Heart right ventricle (tissue), 16 donors: ENCODE data around the gene ATXN7L2. TPM values are rescaled to one million over a fixed set of nuclear protein-coding genes. Genes with fewer than 3 reads are reported as not detected.
A peak's percentile ranks its signal among the peaks of the same experiment; 100 is the strongest.

Experiments
- ATAC-seq, 8 donors: fragments of 200-7000 bp; cut with Tn5 transposase; one replicate each; pipeline ENCODE4 v1.9.1; 2020; ENCODE audit warnings: mild to moderate bottlenecking in 8 of 8, moderate library complexity in 8 of 8, moderate number of reproducible peaks in 1 of 8
- DNase-seq, 2 donors: peaks; one replicate each; pipeline ENCODE4 v3.0.0-alpha.2; 2020
- H3K27ac ChIP-seq, 10 donors: fragments of 200-600 bp; sonication (generic) in 2 of 10; one replicate each; pipeline versions ENCODE4 v1.5.0 to v1.8.0; 2020 to 2022; ENCODE audit warnings: mild to moderate bottlenecking in 3 of 10
- H3K27me3 ChIP-seq, 7 donors: fragments of 200-600 bp; one replicate each; pipeline ENCODE4 v1.8.0; 2021 to 2022; ENCODE audit warnings: mild to moderate bottlenecking in 2 of 7
- H3K36me3 ChIP-seq, 9 donors: fragments of 200-600 bp; sonication (generic) in 1 of 9; one replicate each; pipeline versions ENCODE4 v1.5.0 to v1.8.0; 2020 to 2022; ENCODE audit warnings: mild to moderate bottlenecking in 2 of 9
- H3K4me1 ChIP-seq, 9 donors: fragments of 200-600 bp; sonication (generic) in 1 of 9; one replicate each; pipeline versions ENCODE4 v1.5.0 to v1.8.0; 2020 to 2022; ENCODE audit warnings: mild to moderate bottlenecking in 4 of 9
- H3K4me3 ChIP-seq, 10 donors: fragments of 200-600 bp; sonication (generic) in 2 of 10; one replicate each; pipeline versions ENCODE4 v1.5.0 to v1.8.0; 2020 to 2022; ENCODE audit warnings: mild to moderate bottlenecking in 7 of 10, moderate library complexity in 2 of 10
- H3K9me3 ChIP-seq, 11 donors: fragments of 200-600 bp in 10 of 11; sonication (generic) in 2 of 11; one replicate each; pipeline versions ENCODE4 v1.5.0 to v1.8.0; 2013 to 2022; ENCODE audit warnings: mild to moderate bottlenecking in 2 of 11, control low read depth in 1 of 11, moderate library complexity in 1 of 11
- WGBS, 2 donors: extraction: QIAGEN DNeasy Blood & Tissue Kit; methylation state at CpG; one replicate each; pipeline ENCODE4 v1.1.7; 2013; ENCODE audit warnings: inconsistent platforms in 1 of 2; 5-methylcytosine and 5-hydroxymethylcytosine counted together
- intact Hi-C, 10 donors: fragments of 100-400 bp; cut with DNase I; formaldehyde crosslinking; loops; one replicate each; pipeline versions ENCODE4 v1.11.1 to v1.14.2; 2022
- polyA plus RNA-seq, 2 donors: library from polyadenylated mRNA; stranded (reverse); fragments of 200-250 nt; gene quantifications; one replicate each; pipeline ENCODE4 v1.2.3, GENCODE V29; 2013
- total RNA-seq, 10 donors: library from RNA; stranded (reverse); fragmentation: NEBNext Ultra II Directional in 3 of 10; extraction: Animal tissue kit (Norgen Biotek cat#: 25700) in 3 of 10; gene quantifications; one replicate each; pipeline versions ENCODE4 v1.2.1 to v1.2.4, GENCODE V29; 2021 to 2023
- TF ChIP-seq, protein P1 (sequence below), 9 donors: fragments of 200-600 bp; sonication (generic) in 2 of 9; IDR thresholded peaks; one replicate each; pipeline versions ENCODE4 v1.5.0 to v1.8.0; 2021 to 2022; ENCODE audit warnings: antibody characterized with exemption in 9 of 9, mild to moderate bottlenecking in 5 of 9, moderate library complexity in 1 of 9
- donor health status: Arrhythmogenic right ventricular cardiomyopathy.
- donor health status: ischemic (EF 13 %, LVEDD 7.1; RV severe dilation, severe dysfunction).
- donor health status: healthy with polysubstance abuse.
- donor health status: DM: no; HTN: yes; CAD: no.
- donor health status: DM: no; HTN: no; CAD: no.
- donor health status: ischemic (EF 25% LVEDD 6.9; RV normal size, moderate dysfunction).
- donor health status: ischemic (EF 25% LVEDD 5.7; RV mildly dilated, moderate dysfunction).
- donor health status: healthy.
- donor health status: DM: yes; HTN: yes; CAD: no.
- donor health status: Ischemic cardiomyopathy.
- donor health status: ischemic (EF 35%, LVEDD 5.7; RV mildly dilated, moderate dysfunction).
- donor health status: nonischemic (EF 11% LVEDD 7.7; RV severe dilation, severe dysfunction).
- donor health status: DM: yes; HTN: yes; CAD: no.
- donor health status: PGD.
- donor health status: ischemic (EF 29% LVEDD 5.4; RV normal size, mild dysfunction).
- donor health status: nonischemic (EF 23%, LVEDD 6.1; RV moderate dilation, normal function).

Gene ATXN7L2
- total and polyA plus RNA-seq, 12 donors, result 1.8 to 11.4 (median 2.6) TPM

DNA sequence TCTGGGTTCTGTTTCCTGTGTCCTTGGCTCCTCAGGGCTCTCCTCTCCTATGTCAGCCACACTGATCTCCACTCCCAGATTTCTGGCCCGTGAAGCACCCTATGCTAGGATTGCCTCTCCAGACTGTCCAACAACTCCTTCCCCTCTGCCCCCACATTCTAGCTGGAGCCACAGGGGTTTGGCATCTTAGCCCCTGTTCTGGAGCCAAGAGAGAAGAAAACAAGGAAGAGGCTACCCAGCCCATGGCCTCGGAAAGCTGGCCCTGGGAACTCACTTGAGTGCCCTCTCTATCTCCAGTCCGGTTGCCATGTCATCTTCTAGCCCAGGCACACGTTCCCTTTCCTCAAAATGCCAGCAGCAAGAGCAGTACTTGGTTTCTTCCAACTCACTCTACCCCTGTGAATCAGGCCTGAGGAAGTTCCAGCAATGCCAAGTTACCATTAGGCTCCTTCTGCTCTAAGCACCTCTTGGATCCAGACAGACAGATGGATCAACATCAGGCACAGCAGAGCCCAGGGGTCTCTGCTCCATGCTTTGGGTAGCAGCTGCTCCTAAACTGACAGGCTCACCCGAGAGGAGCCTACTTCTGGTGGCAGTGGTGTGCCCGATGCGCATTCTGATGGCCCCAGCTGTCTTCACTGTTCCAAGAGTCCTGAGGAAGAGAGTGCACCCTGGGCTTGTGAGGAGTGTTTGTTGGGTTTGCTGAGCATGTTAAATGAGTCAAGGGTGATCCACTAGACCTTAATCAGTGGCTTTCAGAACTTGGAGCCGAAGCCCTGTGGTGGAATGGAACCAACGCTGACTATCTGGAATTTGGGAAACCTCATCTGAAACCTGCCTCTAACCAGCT lies 44.4 kb downstream of the ATXN7L2 start:
- intact Hi-C loops, result loop anchor here in 1 of 10 donors (10.0 kb wide), 1 partner anchor 253 kb away; no protein-coding TSS in a partner anchor
- Histone ChIP-seq H3K27me3 (peaks cover 0 to under 1% (median 0%) of the 10 kb centered on the region in 7 donors), H3K4me3 (no peak overlapping the region), H3K4me1 (peaks cover 9 to 33% (median 24%) of the 10 kb centered on the region in 9 donors), H3K36me3 (no peaks in the 10 kb centered on the region), H3K27ac (no peak overlapping the region), H3K9me3 (no peaks in the 10 kb centered on the region)
- DNase-seq (no peak), ATAC-seq (no peak)
- WGBS, 2 donors, result 86 to 88% methylated on average over 9 of the region's 9 CpGs
- TF ChIP-seq, protein P1, sequence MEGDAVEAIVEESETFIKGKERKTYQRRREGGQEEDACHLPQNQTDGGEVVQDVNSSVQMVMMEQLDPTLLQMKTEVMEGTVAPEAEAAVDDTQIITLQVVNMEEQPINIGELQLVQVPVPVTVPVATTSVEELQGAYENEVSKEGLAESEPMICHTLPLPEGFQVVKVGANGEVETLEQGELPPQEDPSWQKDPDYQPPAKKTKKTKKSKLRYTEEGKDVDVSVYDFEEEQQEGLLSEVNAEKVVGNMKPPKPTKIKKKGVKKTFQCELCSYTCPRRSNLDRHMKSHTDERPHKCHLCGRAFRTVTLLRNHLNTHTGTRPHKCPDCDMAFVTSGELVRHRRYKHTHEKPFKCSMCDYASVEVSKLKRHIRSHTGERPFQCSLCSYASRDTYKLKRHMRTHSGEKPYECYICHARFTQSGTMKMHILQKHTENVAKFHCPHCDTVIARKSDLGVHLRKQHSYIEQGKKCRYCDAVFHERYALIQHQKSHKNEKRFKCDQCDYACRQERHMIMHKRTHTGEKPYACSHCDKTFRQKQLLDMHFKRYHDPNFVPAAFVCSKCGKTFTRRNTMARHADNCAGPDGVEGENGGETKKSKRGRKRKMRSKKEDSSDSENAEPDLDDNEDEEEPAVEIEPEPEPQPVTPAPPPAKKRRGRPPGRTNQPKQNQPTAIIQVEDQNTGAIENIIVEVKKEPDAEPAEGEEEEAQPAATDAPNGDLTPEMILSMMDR (IDR thresholded peaks at IDR 0.05), result no peak

DNA sequence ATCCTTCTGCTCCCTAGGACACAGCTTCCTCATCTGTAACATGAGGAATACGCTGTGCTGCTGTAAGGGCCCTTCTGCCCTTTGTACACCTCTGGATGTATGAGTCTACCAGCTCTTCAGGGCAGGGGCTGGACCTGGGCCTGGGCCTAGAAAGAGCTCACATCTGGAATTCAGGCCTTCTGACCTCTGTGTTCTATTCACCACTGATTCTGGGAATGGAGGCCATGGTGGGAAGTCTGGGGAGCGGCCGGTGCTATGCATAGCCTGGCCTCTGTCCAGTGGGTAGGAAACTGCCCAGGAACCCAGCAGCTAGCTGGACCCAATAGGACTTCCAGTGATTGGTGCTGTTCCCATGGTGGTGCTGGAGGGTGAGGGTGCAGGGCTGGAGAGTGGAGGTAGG lies 45.0 kb downstream of the ATXN7L2 start:
- TF ChIP-seq, protein P1 (IDR thresholded peaks at IDR 0.05), result no peak
- H3K4me3 ChIP-seq, result no peak overlapping the region
- H3K27me3 ChIP-seq, result no peaks in the 10 kb centered on the region
- no peaks in the 10 kb centered on the region for H3K9me3 ChIP-seq
- ATAC-seq (no peak), DNase-seq (no peak)
- no peak overlapping the region for H3K27ac ChIP-seq
- intact Hi-C loops, result loop anchor here in 1 of 10 donors (10.0 kb wide), 1 partner anchor 254 kb away; no protein-coding TSS in a partner anchor
- peaks cover 9 to 34% (median 24%) of the 10 kb centered on the region in 9 donors for H3K4me1 ChIP-seq
- H3K36me3 ChIP-seq, result no peaks in the 10 kb centered on the region
- 86 to 90% methylated on average over 3 of the region's 3 CpGs for WGBS, 2 donors

DNA sequence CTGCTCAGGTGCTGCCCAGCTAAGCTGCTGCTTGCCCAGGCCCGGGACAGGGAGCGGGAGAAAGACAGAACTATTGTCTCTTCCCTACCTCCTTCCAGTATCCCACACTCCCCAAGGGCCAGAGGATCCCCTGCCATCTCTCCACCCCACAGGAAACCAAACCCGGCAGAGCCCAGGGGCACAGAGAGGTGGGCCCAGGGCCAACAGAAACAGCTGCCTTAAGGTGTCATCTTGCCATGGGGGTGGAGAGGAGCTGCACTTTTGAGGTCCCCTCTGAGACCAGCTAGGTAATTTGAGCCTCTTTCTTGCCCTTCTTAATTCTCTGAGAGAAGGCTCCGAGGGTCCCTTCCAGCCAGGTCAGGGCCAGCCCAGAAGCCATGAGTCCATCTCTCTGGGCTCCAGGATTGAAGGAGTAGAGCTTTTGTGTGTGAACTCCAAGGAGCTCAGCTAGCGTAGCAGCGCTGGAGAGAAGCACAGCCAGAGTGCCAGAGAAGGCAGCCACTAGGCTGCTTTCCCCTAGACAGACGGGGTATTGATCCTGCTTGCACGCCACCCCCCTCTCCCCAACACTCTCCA lies 46.3 kb downstream of the ATXN7L2 start:
- peak overlapping the region in 4 of 10 donors; percentile 6 to 34 (median 22) for H3K27ac ChIP-seq
- TF ChIP-seq, protein P1 (IDR thresholded peaks at IDR 0.05), result no peak
- intact Hi-C loops, result loop anchor here in 9 of 10 donors (2.0 to 10.0 kb wide), 8 partner anchors 33 to 268 kb away; partner anchors contain the start of genes PSMA5 (in 4 of the 9) and PSRC1 (in 1 of the 9)

DNA sequence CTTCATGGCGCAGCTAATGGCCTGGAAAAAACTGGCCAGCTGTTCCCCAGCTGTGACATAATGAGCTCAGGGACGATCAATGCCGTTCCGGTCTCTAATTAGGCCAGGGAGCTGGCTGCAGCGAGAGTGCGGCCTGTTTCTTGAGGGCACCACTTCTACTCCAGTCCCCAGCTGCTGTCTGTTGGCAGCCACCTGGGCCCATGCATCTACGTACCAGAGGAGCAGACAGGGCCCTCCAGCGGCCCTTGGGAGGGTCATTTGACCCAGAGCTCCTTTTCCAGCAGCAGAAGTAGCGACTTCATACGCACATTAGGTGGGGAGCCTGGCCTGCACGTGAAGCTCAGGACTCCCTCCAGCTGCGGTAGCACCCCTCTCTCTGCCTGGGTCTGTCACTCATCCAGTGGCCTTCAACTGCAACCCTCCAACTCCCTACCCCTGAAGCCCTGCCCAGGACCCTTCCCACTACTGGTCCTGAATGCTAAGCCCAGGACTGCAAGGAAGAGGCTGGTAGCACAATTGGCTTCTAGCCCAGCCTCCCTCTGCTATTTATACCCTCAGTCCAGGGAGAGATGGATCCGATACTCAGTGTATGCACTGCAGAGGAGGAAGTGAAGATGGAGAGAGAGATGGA lies 46.9 kb downstream of the ATXN7L2 start:
- no peak for ATAC-seq
- H3K36me3 ChIP-seq, result no peaks in the 10 kb centered on the region
- intact Hi-C loops, result loop anchor here in 8 of 10 donors (2.0 to 10.0 kb wide), 7 partner anchors 34 to 268 kb away; partner anchors contain the start of genes PSMA5 (in 4 of the 8) and PSRC1 (in 1 of the 8)
- DNase-seq, result no peak
- H3K9me3 ChIP-seq, result no peaks in the 10 kb centered on the region
- WGBS, 2 donors, result 59 to 66% methylated on average over 13 of the region's 13 CpGs
- H3K27me3 ChIP-seq, result no peaks in the 10 kb centered on the region
- peak overlapping the region in 5 of 10 donors; percentile 6 to 34 (median 12) for H3K27ac ChIP-seq
- TF ChIP-seq, protein P1 (IDR thresholded peaks at IDR 0.05), result no peak
- peaks cover 9 to 44% (median 29%) of the 10 kb centered on the region in 9 donors for H3K4me1 ChIP-seq
- H3K4me3 ChIP-seq, result no peak overlapping the region

More for the DNA sequence above, 46.3 kb downstream of the ATXN7L2 start:
- 64 to 69% methylated on average over 8 of the region's 8 CpGs for WGBS, 2 donors
- Histone ChIP-seq H3K9me3 (no peaks in the 10 kb centered on the region), H3K27me3 (no peaks in the 10 kb centered on the region), H3K36me3 (no peaks in the 10 kb centered on the region), H3K4me1 (peaks cover 9 to 38% (median 25%) of the 10 kb centered on the region in 9 donors), H3K4me3 (no peak overlapping the region)
- ATAC-seq (no peak), DNase-seq (no peak)
